ENCODE results near the gene ATP6V0A1. TPM values are rescaled to one million over a fixed set of nuclear protein-coding genes. Genes with fewer than 3 reads are reported as not detected.

Gene ATP6V0A1
- total RNA-seq, 1 experiment from 2014 or later = 82.8 TPM

DNA sequence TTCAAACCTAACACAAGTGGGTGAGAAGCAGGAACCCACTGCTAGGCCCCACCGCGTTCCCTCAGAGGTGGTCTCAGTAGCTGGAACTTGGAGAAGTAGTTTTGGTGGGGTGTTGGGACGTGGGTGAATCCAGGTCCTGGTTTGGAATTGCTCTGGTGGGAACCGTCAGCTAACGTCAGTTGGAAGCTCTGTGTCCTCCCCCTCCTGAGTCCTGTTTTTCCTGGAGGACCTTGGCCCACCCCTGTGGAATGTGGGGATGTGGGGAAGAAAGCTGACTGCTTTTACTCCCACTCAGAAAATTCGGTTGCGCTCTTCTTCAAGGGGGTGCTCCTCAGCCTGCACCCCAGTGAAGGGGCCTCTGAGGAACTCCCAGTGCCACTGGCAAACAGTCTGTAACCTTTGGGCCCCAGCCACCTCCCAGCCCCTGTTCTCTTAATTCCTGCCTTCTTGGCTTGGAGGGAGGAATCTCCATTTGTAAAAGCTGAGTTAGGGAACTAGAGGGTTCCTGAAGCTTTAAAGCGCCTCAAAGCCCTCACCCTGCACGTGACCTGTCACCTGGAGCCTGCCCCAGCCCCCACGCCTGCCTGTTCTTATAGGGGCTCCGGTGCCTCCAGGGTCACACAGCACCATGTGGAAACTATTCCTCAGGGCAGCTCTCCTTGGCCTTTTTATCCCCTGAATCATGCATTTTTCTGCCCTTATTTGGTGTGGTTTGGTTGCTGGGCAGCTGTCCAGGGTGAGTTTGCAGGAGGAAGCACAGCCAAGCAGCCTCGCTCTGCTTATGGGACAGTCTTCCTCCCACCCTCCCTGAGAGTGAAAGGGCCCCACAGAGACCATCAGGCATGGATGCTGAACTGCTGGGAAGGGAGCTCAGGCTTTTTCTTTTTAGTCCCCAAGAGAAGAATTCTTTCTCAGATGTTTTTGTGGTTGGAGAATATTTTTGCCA is 61.1 kb downstream of the ATP6V0A1 start:
- ChIA-PET CTCF (interaction anchor here (0.5 to 2.6 kb wide), 8 partner anchors 7 to 244 kb away, joined by 3 to 20 read pairs (median 6); partner anchors contain the start of gene CAVIN1), POLR2A (interaction anchor here (1.0 to 1.4 kb wide), 4 partner anchors 22 to 132 kb away, joined by 3 to 9 read pairs (median 4); partner anchors contain the start of genes CAVIN1 and STAT3)
- no peaks in the 10 kb centered on the region for H3K27me3 ChIP-seq (replicated peaks; ENCODE audit: control insufficient read depth, insufficient read depth, low read length)
- peak; percentile 72 to 82 for DNase-seq
- H3K4me1 ChIP-seq = peaks cover 64% of the 10 kb centered on the region
- no peaks in the 10 kb centered on the region for H3K9me3 Mint-ChIP-seq (ENCODE audit: unreplicated experiment)
- no TSS peak for BruUV-seq (replicated peaks)
- peak overlapping the region; percentile 90 for H3K27ac Mint-ChIP-seq (ENCODE audit: unreplicated experiment)
- TF ChIP-seq, protein P1, sequence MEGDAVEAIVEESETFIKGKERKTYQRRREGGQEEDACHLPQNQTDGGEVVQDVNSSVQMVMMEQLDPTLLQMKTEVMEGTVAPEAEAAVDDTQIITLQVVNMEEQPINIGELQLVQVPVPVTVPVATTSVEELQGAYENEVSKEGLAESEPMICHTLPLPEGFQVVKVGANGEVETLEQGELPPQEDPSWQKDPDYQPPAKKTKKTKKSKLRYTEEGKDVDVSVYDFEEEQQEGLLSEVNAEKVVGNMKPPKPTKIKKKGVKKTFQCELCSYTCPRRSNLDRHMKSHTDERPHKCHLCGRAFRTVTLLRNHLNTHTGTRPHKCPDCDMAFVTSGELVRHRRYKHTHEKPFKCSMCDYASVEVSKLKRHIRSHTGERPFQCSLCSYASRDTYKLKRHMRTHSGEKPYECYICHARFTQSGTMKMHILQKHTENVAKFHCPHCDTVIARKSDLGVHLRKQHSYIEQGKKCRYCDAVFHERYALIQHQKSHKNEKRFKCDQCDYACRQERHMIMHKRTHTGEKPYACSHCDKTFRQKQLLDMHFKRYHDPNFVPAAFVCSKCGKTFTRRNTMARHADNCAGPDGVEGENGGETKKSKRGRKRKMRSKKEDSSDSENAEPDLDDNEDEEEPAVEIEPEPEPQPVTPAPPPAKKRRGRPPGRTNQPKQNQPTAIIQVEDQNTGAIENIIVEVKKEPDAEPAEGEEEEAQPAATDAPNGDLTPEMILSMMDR (IDR thresholded peaks at IDR 0.05; ENCODE audit: insufficient read depth in 1 of 2, low read depth in 1 of 2, low read length in 1 of 2, severe bottlenecking in 1 of 2, unreplicated experiment in 1 of 2) = no peak
- no peaks in the 10 kb centered on the region for H3K27me3 Mint-ChIP-seq (ENCODE audit: insufficient read depth, unreplicated experiment)
- H3K9me3 ChIP-seq = no peaks in the 10 kb centered on the region
- intact Hi-C loops (cut with micrococcal nuclease; ENCODE audit: unreplicated experiment) = loop anchor here (10.0 kb wide), 1 partner anchor 55 kb away; no protein-coding TSS in a partner anchor
- H3K4me3 Mint-ChIP-seq (ENCODE audit: unreplicated experiment) = peak overlapping the region; percentile 45
- no peak overlapping the region for H3K4me3 ChIP-seq (ENCODE audit: low read depth, low read length)
- peaks cover 1% of the 10 kb centered on the region for H3K36me3 ChIP-seq (ENCODE audit: control insufficient read depth, insufficient read depth, low read length)
- peaks cover 55% of the 10 kb centered on the region for H3K4me1 Mint-ChIP-seq (ENCODE audit: low read depth, unreplicated experiment)
- peaks cover 35% of the 10 kb centered on the region for H3K36me3 Mint-ChIP-seq (ENCODE audit: insufficient read depth, unreplicated experiment)

DNA sequence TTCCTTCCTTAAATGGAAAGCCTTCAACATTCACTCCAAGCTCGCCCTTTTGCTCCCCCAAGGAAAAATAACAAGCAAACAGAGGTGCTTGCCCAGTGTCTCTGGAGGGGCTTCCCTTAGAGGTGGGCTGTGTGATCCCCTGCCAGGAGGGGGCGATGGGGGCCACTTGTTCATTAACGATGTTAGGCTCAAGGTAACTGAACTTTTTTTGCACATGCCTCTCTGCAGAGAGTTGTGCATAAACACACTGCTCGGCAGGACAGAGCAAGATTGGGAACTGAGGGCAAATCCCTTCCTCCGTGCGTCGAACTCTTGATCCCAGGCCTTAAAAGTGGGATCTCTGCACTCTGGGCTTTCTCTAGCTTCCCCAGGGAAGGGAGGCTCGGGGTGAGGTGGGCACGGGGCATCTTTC is 61.9 kb downstream of the ATP6V0A1 start:
- Mint-ChIP-seq H3K9me3 (ENCODE audit: unreplicated experiment) (no peaks in the 10 kb centered on the region), H3K4me1 (ENCODE audit: low read depth, unreplicated experiment) (peaks cover 62% of the 10 kb centered on the region), H3K27ac (ENCODE audit: unreplicated experiment) (peak overlapping the region; percentile 90), H3K36me3 (ENCODE audit: insufficient read depth, unreplicated experiment) (peaks cover 35% of the 10 kb centered on the region), H3K27me3 (ENCODE audit: insufficient read depth, unreplicated experiment) (no peaks in the 10 kb centered on the region), H3K4me3 (ENCODE audit: unreplicated experiment) (peak overlapping the region; percentile 45)
- peak in 1 of 2 experiments; percentile 63 for DNase-seq
- no peaks in the 10 kb centered on the region for H3K27me3 ChIP-seq (replicated peaks; ENCODE audit: control insufficient read depth, insufficient read depth, low read length)
- ChIA-PET POLR2A (interaction anchor here (0.6 to 1.4 kb wide), 4 partner anchors 21 to 211 kb away, joined by 3 to 9 read pairs (median 3); partner anchors contain the start of genes CAVIN1 and STAT3), CTCF (interaction anchor here (0.9 to 2.2 kb wide), 5 partner anchors 58 to 243 kb away, joined by 3 to 11 read pairs (median 4); partner anchors contain the start of gene CAVIN1)
- H3K36me3 ChIP-seq (ENCODE audit: control insufficient read depth, insufficient read depth, low read length) = peaks cover 1% of the 10 kb centered on the region
- TF ChIP-seq, protein P1 (IDR thresholded peaks at IDR 0.05; ENCODE audit: insufficient read depth in 1 of 2, low read depth in 1 of 2, low read length in 1 of 2, severe bottlenecking in 1 of 2, unreplicated experiment in 1 of 2) = peak; percentile 44 to 52
- H3K4me1 ChIP-seq = peaks cover 64% of the 10 kb centered on the region
- intact Hi-C loops (cut with micrococcal nuclease; ENCODE audit: unreplicated experiment) = no loop called here
- no peaks in the 10 kb centered on the region for H3K9me3 ChIP-seq
- H3K4me3 ChIP-seq (ENCODE audit: low read depth, low read length) = no peak overlapping the region
- TSS peak; percentile 18 for BruUV-seq (replicated peaks)

DNA sequence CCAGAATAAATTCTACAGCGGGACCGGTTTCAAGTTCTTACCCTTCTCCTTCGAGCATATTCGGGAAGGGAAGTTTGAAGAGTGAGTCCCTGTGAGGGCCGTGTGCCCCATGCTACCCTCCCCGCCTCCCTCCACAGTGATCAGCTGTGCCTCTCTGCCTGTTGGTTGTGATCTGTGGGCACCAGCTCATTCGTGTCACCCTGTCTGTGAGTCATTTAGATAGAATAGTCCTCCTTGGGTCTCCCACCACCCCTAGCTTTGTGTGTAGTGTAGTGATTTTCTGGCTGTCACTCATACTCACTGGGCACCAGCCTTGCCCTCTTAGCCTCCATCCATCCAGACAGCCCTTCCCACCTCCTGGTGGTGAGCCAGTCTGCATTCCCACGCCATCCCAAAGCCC is 62.4 kb downstream of the ATP6V0A1 start:
- H3K36me3 ChIP-seq (ENCODE audit: control insufficient read depth, insufficient read depth, low read length) = peaks cover 1% of the 10 kb centered on the region
- ChIA-PET CTCF (interaction anchor here (2.2 kb wide), 1 partner anchor 57 kb away, joined by 11 read pairs; no protein-coding TSS in a partner anchor), POLR2A (interaction anchor here (0.6 to 1.1 kb wide), 2 partner anchors 133 to 212 kb away, joined by 3 read pairs; partner anchors contain the start of gene STAT3)
- H3K27ac Mint-ChIP-seq (ENCODE audit: unreplicated experiment) = peak overlapping the region; percentile 90
- peak overlapping the region; percentile 45 for H3K4me3 Mint-ChIP-seq (ENCODE audit: unreplicated experiment)
- H3K27me3 Mint-ChIP-seq (ENCODE audit: insufficient read depth, unreplicated experiment) = no peaks in the 10 kb centered on the region
- peaks cover 62% of the 10 kb centered on the region for H3K4me1 Mint-ChIP-seq (ENCODE audit: low read depth, unreplicated experiment)
- no peaks in the 10 kb centered on the region for H3K9me3 ChIP-seq
- no peaks in the 10 kb centered on the region for H3K9me3 Mint-ChIP-seq (ENCODE audit: unreplicated experiment)
- no peaks in the 10 kb centered on the region for H3K27me3 ChIP-seq (replicated peaks; ENCODE audit: control insufficient read depth, insufficient read depth, low read length)
- BruUV-seq (replicated peaks) = no TSS peak
- intact Hi-C loops (cut with micrococcal nuclease; ENCODE audit: unreplicated experiment) = no loop called here
- H3K4me1 ChIP-seq = peaks cover 64% of the 10 kb centered on the region
- DNase-seq = no peak
- H3K4me3 ChIP-seq (ENCODE audit: low read depth, low read length) = no peak overlapping the region
- H3K36me3 Mint-ChIP-seq (ENCODE audit: insufficient read depth, unreplicated experiment) = peaks cover 35% of the 10 kb centered on the region
- TF ChIP-seq, protein P1 (IDR thresholded peaks at IDR 0.05; ENCODE audit: insufficient read depth in 1 of 2, low read depth in 1 of 2, low read length in 1 of 2, severe bottlenecking in 1 of 2, unreplicated experiment in 1 of 2) = no peak
